ENCODE results near the gene PLA2G4D.

The PLA2G4D gene

DNA sequence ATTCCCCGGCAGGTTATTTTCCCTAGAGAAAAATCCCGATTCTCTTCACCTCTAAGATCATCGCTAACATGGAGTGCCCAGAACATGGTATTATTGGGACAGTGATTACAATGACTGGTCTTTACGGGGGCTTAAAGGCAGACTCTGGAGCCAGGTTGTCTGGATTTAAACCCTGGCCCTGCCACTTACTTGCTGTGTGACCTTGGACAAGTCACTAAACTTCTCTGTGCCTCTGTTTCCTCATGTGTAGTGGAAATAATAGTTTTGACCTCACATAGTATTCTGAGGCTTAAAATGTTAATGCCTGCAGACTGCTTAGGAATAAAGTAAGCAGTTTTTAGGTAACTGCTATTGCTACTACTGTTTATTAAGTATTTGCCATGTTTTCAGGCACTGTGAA lies 4.4 kb downstream of the PLA2G4D start:
- Histone ChIP-seq H3K9me3 (ENCODE audit: control insufficient read depth, low read length) (no peaks in the 10 kb centered on the region), H3K4me3 (ENCODE audit: extremely low read depth, insufficient read depth, low read length, poor library complexity, severe bottlenecking) (no peak overlapping the region), H3K27ac (ENCODE audit: low read depth, low read length, severe bottlenecking) (no peak overlapping the region), H3K36me3 (ENCODE audit: control insufficient read depth, insufficient read depth, low read length) (no peaks in the 10 kb centered on the region), H3K4me1 (ENCODE audit: control insufficient read depth, insufficient read depth, low read length, poor library complexity, severe bottlenecking) (peaks cover 14% of the 10 kb centered on the region)
- WGBS, 2 experiments (ENCODE audit: insufficient coverage in 2 of 2): 100% methylated on average over 2 to 4 of the region's 4 CpGs

DNA sequence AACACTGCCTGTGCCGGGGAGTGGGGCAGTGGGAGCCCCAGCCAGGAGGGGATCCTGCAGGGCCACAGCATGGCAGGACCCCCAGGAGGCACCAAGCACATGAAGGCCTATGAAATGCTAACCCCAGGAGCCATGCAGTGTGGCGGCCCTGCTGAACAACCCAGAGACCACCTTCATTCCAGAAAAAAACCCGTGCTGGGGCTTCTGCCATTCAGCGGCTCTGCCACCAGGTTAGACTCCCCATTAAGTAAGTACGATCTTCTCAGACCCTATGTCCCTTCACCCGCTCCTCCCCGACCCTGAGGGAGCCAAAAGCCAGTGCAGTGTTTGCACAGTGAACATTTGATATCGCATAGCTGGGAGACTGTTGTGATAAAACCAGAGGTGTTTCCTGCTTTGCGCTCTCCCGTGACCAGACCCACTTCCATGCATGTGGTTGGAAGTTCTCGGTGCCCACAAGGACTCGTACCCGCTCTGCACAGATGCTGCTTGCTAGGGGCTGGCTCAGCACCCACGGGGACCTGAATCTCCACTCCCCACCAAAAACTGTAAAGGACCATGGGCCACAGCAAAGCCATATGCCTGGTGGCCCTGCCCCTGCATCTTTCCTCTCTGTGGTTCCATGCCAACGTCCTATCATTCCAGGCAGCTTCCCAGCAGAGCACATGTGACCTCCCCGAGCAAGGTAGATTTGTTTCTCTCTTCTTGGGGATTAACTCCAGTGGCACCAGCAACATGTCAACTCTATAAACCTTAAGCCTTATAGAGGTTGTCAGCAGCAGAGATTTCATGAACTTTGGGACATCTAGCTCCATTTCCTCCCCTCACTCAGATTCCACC lies 5.3 kb downstream of the PLA2G4D start:
- H3K4me1 ChIP-seq (ENCODE audit: control insufficient read depth, insufficient read depth, low read length, poor library complexity, severe bottlenecking): peaks cover 14% of the 10 kb centered on the region
- H3K36me3 ChIP-seq (ENCODE audit: control insufficient read depth, insufficient read depth, low read length): no peaks in the 10 kb centered on the region
- no peaks in the 10 kb centered on the region for H3K9me3 ChIP-seq (ENCODE audit: control insufficient read depth, low read length)
- WGBS, 2 experiments (ENCODE audit: insufficient coverage in 2 of 2): 92% methylated on average over 13 to 14 of the region's 16 CpGs
- no peak overlapping the region for H3K27ac ChIP-seq (ENCODE audit: low read depth, low read length, severe bottlenecking)
- H3K4me3 ChIP-seq (ENCODE audit: extremely low read depth, insufficient read depth, low read length, poor library complexity, severe bottlenecking): no peak overlapping the region

DNA sequence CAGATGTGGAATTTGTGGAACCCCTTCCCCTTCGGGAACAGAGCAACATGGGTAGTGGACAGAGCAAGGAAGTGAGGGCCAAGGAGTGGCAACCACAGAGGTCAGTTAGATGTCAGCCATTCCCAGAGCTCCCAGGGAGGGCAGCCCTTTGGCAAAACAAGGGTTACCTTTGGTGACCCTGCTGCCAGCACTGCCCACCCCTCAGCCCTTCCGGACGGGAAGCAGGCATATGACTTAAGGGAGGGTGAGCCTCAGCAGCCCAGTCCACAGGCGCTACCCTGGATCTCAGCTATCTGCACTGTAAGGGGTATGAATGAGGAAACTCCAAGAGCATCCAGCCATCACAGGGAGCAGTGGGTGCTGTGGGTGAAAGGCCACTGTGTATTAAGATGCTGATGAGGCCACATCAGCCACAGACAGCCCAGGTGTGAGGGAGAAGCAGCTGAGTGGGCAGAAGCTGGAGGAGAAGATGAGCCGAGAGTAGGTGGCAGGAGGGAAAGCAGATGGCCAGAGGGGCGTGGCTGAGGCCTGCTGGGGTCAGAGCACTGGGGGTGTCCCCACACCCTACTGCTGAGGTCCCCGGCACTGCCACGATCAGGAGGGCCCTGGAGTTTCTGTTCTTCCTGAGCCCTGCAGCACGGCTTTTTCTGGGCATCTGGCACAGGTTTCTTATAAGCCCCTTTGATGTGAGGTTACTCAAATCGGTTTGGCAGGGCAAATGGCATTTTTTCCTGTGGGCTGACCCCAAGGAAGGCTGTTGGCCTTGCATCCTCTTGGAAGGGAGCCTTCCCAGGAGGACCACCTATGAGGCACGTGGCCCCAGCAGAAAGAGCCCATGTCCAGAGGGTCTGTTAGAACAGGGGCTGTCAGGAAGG lies 6.2 kb downstream of the PLA2G4D start:
- peaks cover 14% of the 10 kb centered on the region for H3K4me1 ChIP-seq (ENCODE audit: control insufficient read depth, insufficient read depth, low read length, poor library complexity, severe bottlenecking)
- H3K27ac ChIP-seq (ENCODE audit: low read depth, low read length, severe bottlenecking): no peak overlapping the region
- H3K36me3 ChIP-seq (ENCODE audit: control insufficient read depth, insufficient read depth, low read length): no peaks in the 10 kb centered on the region
- WGBS, 2 experiments (ENCODE audit: insufficient coverage in 2 of 2): 90 to 95% methylated on average over 11 of the region's 11 CpGs
- H3K4me3 ChIP-seq (ENCODE audit: extremely low read depth, insufficient read depth, low read length, poor library complexity, severe bottlenecking): no peak overlapping the region
- H3K9me3 ChIP-seq (ENCODE audit: control insufficient read depth, low read length): no peaks in the 10 kb centered on the region

DNA sequence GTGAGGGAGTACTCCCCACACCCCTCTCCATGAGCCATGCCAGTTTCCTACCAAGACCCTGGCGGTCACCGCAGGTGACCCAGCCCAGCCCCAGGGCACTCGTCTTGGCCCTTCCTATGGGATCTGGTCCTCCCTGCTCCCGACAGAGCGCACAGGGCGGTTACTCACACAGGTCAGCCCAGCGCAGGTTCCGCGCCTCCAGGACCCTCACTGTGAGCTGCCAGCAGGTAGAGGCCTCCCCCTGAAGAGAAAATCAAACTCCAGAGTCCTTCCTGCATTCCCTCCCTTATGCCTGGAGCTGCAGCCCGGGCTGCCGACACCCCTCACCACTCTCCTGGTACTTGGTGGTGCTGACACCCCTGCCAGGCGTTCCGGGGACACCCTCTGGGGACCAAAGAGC lies 6.9 kb downstream of the PLA2G4D start:
- peaks cover 9% of the 10 kb centered on the region for H3K4me1 ChIP-seq (ENCODE audit: control insufficient read depth, insufficient read depth, low read length, poor library complexity, severe bottlenecking)
- WGBS, 2 experiments (ENCODE audit: insufficient coverage in 2 of 2): 95 to 97% methylated on average over 9 to 12 of the region's 13 CpGs
- no peaks in the 10 kb centered on the region for H3K36me3 ChIP-seq (ENCODE audit: control insufficient read depth, insufficient read depth, low read length)
- H3K9me3 ChIP-seq (ENCODE audit: control insufficient read depth, low read length): no peaks in the 10 kb centered on the region
- no peak overlapping the region for H3K4me3 ChIP-seq (ENCODE audit: extremely low read depth, insufficient read depth, low read length, poor library complexity, severe bottlenecking)
- no peak overlapping the region for H3K27ac ChIP-seq (ENCODE audit: low read depth, low read length, severe bottlenecking)

DNA sequence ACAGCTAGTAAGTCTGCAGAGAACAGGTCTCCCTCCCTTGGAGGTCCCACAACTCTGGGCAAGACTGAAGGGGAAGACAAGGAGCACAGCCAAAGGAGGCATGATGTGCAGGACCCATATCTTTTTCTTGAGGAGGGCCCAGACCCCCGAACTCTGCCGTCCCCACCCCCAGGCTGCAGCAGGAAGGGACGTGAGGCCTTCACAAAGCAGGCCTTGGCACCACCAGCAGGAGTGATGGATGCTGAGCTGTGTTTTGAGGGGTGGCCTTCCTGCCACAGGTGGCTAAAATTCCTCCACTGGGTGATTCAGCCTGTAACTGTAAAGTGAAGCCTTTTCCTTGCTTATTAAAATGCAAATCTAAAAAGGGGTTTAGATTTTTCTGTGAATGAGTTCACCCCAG lies 8.6 kb downstream of the PLA2G4D start:
- 84 to 92% methylated on average over 3 of the region's 3 CpGs for WGBS, 2 experiments (ENCODE audit: insufficient coverage in 2 of 2)
- no peaks in the 10 kb centered on the region for H3K4me1 ChIP-seq (ENCODE audit: control insufficient read depth, insufficient read depth, low read length, poor library complexity, severe bottlenecking)
- H3K36me3 ChIP-seq (ENCODE audit: control insufficient read depth, insufficient read depth, low read length): no peaks in the 10 kb centered on the region
- H3K27ac ChIP-seq (ENCODE audit: low read depth, low read length, severe bottlenecking): no peak overlapping the region
- H3K9me3 ChIP-seq (ENCODE audit: control insufficient read depth, low read length): no peaks in the 10 kb centered on the region
- no peak overlapping the region for H3K4me3 ChIP-seq (ENCODE audit: extremely low read depth, insufficient read depth, low read length, poor library complexity, severe bottlenecking)

DNA sequence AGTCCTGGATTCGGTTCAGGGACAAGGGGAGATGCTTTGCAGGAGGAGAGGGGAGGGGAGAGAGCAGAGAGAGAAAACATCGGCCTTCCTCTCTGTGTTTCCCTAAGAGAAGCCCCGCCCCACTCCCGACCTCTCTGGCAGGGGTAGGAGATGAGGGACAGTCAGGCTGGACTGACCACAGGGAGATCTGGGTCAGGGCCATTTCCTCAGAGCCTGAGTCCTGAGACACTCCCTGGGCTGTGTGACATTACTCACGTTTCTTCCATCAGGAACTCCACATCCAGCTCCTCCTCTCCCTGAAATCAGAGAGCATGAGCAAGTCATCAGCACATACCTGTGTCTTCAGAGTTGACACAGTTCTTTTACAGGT lies 9.1 kb downstream of the PLA2G4D start:
- 60 to 65% methylated on average over 5 of the region's 5 CpGs for WGBS, 2 experiments (ENCODE audit: insufficient coverage in 2 of 2)
- H3K9me3 ChIP-seq (ENCODE audit: control insufficient read depth, low read length): no peaks in the 10 kb centered on the region
- no peak overlapping the region for H3K27ac ChIP-seq (ENCODE audit: low read depth, low read length, severe bottlenecking)
- H3K4me3 ChIP-seq (ENCODE audit: extremely low read depth, insufficient read depth, low read length, poor library complexity, severe bottlenecking): no peak overlapping the region
- H3K36me3 ChIP-seq (ENCODE audit: control insufficient read depth, insufficient read depth, low read length): no peaks in the 10 kb centered on the region
- no peaks in the 10 kb centered on the region for H3K4me1 ChIP-seq (ENCODE audit: control insufficient read depth, insufficient read depth, low read length, poor library complexity, severe bottlenecking)

DNA sequence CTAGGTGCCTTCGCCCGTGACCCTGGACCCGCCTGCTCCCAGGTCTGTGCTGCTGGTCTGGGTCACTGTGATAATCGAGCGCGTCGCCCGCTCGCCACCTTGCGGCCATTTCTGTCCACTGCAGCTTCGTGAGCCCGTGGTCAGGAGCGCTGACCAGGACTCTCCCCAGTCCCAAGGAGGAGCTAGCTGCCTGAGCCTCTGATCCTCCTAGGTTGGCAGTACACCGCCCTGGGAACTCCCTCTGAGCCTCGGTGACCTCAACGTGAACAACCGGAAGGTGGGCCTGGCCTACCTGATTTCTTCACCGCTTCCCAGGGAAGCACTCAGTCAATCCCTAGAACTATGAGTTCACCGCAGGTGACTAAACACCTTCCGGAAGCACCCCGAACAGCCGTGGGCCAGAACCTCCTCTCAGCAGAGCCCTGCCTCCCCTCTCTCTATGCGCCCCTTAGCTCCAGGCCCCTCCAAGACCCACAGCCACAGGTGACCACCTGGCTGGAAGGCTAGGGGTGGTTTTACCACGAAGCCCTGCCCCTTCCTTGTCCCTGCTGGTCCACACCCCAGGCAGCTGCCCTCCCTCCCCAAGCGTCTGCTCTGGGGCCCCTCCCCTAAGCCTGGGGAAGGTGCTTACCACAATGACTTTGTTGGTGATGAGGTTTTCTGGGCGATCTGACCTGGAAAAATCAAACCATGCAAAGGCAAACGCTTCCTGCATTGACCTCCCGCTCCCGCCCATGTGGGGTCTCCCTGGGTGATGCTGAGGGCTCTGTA lies 9.7 kb downstream of the PLA2G4D start:
- H3K27ac ChIP-seq (ENCODE audit: low read depth, low read length, severe bottlenecking): no peak overlapping the region
- no peaks in the 10 kb centered on the region for H3K36me3 ChIP-seq (ENCODE audit: control insufficient read depth, insufficient read depth, low read length)
- H3K4me3 ChIP-seq (ENCODE audit: extremely low read depth, insufficient read depth, low read length, poor library complexity, severe bottlenecking): no peak overlapping the region
- 36 to 40% methylated on average over 23 to 26 of the region's 29 CpGs for WGBS, 2 experiments (ENCODE audit: insufficient coverage in 2 of 2)
- H3K4me1 ChIP-seq (ENCODE audit: control insufficient read depth, insufficient read depth, low read length, poor library complexity, severe bottlenecking): no peaks in the 10 kb centered on the region
- no peaks in the 10 kb centered on the region for H3K9me3 ChIP-seq (ENCODE audit: control insufficient read depth, low read length)

DNA sequence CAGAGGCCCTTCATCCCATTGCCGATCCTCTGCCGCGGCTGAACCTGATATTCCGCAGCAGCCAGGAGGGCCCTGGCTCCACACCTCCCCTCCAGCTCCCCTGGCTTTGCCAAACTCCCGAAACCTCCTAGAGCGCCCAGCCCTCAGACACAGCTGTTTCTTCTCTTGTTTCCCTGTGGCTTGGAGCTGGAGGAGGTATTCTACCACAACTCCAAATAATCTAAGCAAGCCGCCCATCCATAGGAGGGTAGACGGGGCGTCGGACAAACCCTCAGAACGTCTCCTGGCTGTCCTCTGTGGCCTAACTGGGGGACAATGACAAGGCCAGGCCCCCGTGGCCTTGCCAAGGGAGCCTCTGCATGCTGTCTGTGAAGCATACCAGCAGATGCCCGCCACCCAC lies 10.4 kb downstream of the PLA2G4D start:
- Histone ChIP-seq H3K36me3 (ENCODE audit: control insufficient read depth, insufficient read depth, low read length) (no peaks in the 10 kb centered on the region), H3K4me3 (ENCODE audit: extremely low read depth, insufficient read depth, low read length, poor library complexity, severe bottlenecking) (no peak overlapping the region), H3K27ac (ENCODE audit: low read depth, low read length, severe bottlenecking) (no peak overlapping the region), H3K9me3 (ENCODE audit: control insufficient read depth, low read length) (no peaks in the 10 kb centered on the region), H3K4me1 (ENCODE audit: control insufficient read depth, insufficient read depth, low read length, poor library complexity, severe bottlenecking) (no peaks in the 10 kb centered on the region)
- WGBS, 2 experiments (ENCODE audit: insufficient coverage in 2 of 2): 88 to 95% methylated on average over 9 to 12 of the region's 13 CpGs

DNA sequence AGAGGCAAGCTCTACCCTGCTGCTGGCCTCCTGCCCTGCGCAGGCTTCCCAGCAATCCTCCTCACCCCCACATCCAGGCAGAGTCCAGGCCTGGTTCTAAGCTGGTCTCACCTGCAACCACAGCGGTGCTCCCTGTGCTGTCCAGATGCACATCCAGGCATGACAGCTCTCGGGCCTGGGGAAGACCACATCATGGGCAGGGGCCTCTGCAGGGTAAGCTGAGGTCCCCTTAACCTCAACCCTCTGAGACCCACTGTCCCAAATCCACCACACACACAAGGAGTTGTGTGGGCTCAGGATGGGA lies 10.8 kb downstream of the PLA2G4D start:
- Histone ChIP-seq H3K36me3 (ENCODE audit: control insufficient read depth, insufficient read depth, low read length) (no peaks in the 10 kb centered on the region), H3K4me1 (ENCODE audit: control insufficient read depth, insufficient read depth, low read length, poor library complexity, severe bottlenecking) (no peaks in the 10 kb centered on the region), H3K27ac (ENCODE audit: low read depth, low read length, severe bottlenecking) (no peak overlapping the region), H3K9me3 (ENCODE audit: control insufficient read depth, low read length) (no peaks in the 10 kb centered on the region), H3K4me3 (ENCODE audit: extremely low read depth, insufficient read depth, low read length, poor library complexity, severe bottlenecking) (no peak overlapping the region)
- 83% methylated on average over 1 of the region's 3 CpGs; no CpG with 5 or more reads in 1 of the 2 experiments for WGBS, 2 experiments (ENCODE audit: insufficient coverage in 2 of 2)

DNA sequence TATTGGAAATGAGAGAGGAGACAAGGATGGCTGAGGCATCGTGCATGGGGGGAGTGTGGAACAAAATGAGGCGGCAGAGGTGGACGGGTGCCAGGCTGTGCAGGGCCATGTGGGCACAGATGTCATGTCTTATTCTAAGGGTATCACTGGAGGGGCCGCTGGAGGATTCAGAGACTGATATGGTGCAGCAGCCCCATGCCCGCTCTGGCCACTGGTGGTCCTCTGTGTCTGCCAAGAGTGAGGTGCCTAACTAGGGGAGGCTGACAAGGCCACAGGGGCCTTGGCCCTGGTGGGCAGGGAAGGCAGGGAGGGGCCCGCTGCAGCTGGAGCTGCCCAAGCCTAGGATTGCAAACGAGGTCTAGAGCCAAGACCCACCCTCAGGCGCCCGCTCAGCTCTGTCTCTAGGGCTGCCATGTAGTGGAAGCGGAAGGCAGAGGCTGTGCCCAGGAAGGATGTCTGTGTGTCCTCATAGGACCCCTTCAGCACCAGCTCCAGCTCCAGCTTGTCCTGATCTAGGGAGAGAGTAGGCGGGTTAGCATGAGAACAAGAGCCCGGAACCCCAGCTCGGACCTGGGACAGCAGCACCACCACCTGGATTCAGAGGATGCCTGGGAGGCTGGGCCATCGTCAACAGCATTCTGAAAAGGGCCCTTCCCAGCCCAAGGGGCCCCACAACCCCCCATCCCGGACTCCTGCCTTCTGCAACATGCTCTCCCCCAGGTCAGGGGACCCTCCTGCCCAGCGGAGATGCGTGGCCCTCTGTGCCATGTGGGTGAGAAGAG lies 11.3 kb downstream of the PLA2G4D start:
- H3K4me1 ChIP-seq (ENCODE audit: control insufficient read depth, insufficient read depth, low read length, poor library complexity, severe bottlenecking): no peaks in the 10 kb centered on the region
- no peaks in the 10 kb centered on the region for H3K9me3 ChIP-seq (ENCODE audit: control insufficient read depth, low read length)
- no peaks in the 10 kb centered on the region for H3K36me3 ChIP-seq (ENCODE audit: control insufficient read depth, insufficient read depth, low read length)
- no peak overlapping the region for H3K27ac ChIP-seq (ENCODE audit: low read depth, low read length, severe bottlenecking)
- H3K4me3 ChIP-seq (ENCODE audit: extremely low read depth, insufficient read depth, low read length, poor library complexity, severe bottlenecking): no peak overlapping the region
- 95 to 98% methylated on average over 7 to 14 of the region's 17 CpGs for WGBS, 2 experiments (ENCODE audit: insufficient coverage in 2 of 2)

All from mesodermal cell (in vitro differentiated cells).